GM23338 (cell line): Measurements from ENCODE around the gene AP1S1. TPM values are rescaled to one million over a fixed set of nuclear protein-coding genes. Genes with fewer than 3 reads are reported as not detected.

Source experiments
- ATAC-seq: fragments of 200-7000 bp; cut with Tn5 transposase; 3 replicates; pipeline ENCODE4 v1.9.1; 2020
- DNase-seq: peaks from one replicate; pipeline ENCODE4 v3.0.0-alpha.2; 2015; ENCODE audit warnings: low spot score
- H2AFZ ChIP-seq: fragments of 200-600 bp; sonication (generic); 2 replicates; pipeline ENCODE4 v1.8.0; 2016; ENCODE audit warnings: antibody characterized with exemption, mild to moderate bottlenecking, moderate library complexity
- H3F3A ChIP-seq: fragments of 200-600 bp; sonication (generic); replicated peaks from 2 replicates; pipeline ENCODE4 v1.8.0; 2017; ENCODE audit warnings: antibody characterized with exemption, mixed run types, low read depth
- H3K27ac ChIP-seq: fragments of 200-600 bp; sonication (generic); 2 replicates; pipeline ENCODE4 v1.6.1; 2016; ENCODE audit warnings: low read depth
- H3K27me3 ChIP-seq: fragments of 200-600 bp; sonication (generic); 2 replicates; pipeline ENCODE4 v1.8.0; 2016; ENCODE audit warnings: mild to moderate bottlenecking, mixed run types, moderate library complexity; ENCODE audit not compliant: insufficient read depth
- H3K36me3 ChIP-seq: fragments of 200-600 bp; sonication (generic); 2 replicates; pipeline ENCODE4 v1.8.0; 2016; ENCODE audit warnings: mild to moderate bottlenecking; ENCODE audit not compliant: insufficient read depth
- H3K4me1 ChIP-seq: fragments of 200-600 bp; sonication (generic); 2 replicates; pipeline ENCODE4 v1.8.0; 2016; ENCODE audit warnings: mild to moderate bottlenecking, moderate library complexity; ENCODE audit not compliant: insufficient read depth
- H3K4me2 ChIP-seq: fragments of 200-600 bp; sonication (generic); 2 replicates; pipeline ENCODE4 v1.7.1; 2017; ENCODE audit warnings: mixed run types
- H3K4me3 ChIP-seq: fragments of 200-600 bp; sonication (generic); 2 replicates; pipeline ENCODE4 v1.6.1; 2016; ENCODE audit warnings: mixed run types
- H3K79me2 ChIP-seq: fragments of 200-600 bp; sonication (generic); replicated peaks from 2 replicates; pipeline ENCODE4 v1.8.0; 2017; ENCODE audit warnings: mild to moderate bottlenecking; ENCODE audit not compliant: insufficient read depth
- H3K9me2 ChIP-seq: fragments of 200-600 bp; sonication (generic); 2 replicates; pipeline ENCODE4 v1.8.0; 2017; ENCODE audit not compliant: insufficient read depth
- H4K20me1 ChIP-seq: fragments of 200-600 bp; sonication (generic); replicated peaks from 2 replicates; pipeline ENCODE4 v1.8.0; 2017; ENCODE audit warnings: mild to moderate bottlenecking; ENCODE audit not compliant: insufficient read depth
- H3K27ac Mint-ChIP-seq: 2 replicates; pipeline ENCODE4 v1.8.0; 2020; ENCODE audit warnings: inconsistent platforms, mild to moderate bottlenecking, moderate library complexity, mixed read lengths
- H3K27me3 Mint-ChIP-seq: 3 replicates; pipeline ENCODE4 v1.8.0; 2022; ENCODE audit warnings: low read depth, mild to moderate bottlenecking, moderate library complexity, mixed read lengths, inconsistent platforms; ENCODE audit not compliant: insufficient read depth, poor library complexity
- H3K36me3 Mint-ChIP-seq: 3 replicates; pipeline ENCODE4 v1.8.0; 2021; ENCODE audit warnings: low read depth, mild to moderate bottlenecking, inconsistent platforms, moderate library complexity, mixed read lengths
- H3K4me1 Mint-ChIP-seq: 3 replicates; pipeline ENCODE4 v1.8.0; 2020; ENCODE audit warnings: mild to moderate bottlenecking, inconsistent platforms, mixed read lengths
- H3K4me3 Mint-ChIP-seq: 3 replicates; pipeline ENCODE4 v1.8.0; 2021; ENCODE audit warnings: moderate library complexity, mild to moderate bottlenecking, inconsistent platforms, mixed read lengths
- H3K9me3 Mint-ChIP-seq: 3 replicates; pipeline ENCODE4 v1.8.0; 2020; ENCODE audit warnings: moderate library complexity, mild to moderate bottlenecking, inconsistent platforms, mixed read lengths
- CREB1 ChIP-seq: fragments of 250-450 bp; sonication (Bioruptor Pico); IDR thresholded peaks from 2 replicates; pipeline ENCODE4 v1.5.0; 2020; ENCODE audit warnings: low read depth, mild to moderate bottlenecking, moderate library complexity
- CTCF ChIP-seq, 2 experiments: fragments of 200-600 bp in 1 of 2; sonication (generic) in 1 of 2; conservative IDR thresholded peaks; 2 replicates each; pipeline versions ENCODE4 v1.5.1 to v1.6.1; 2016 to 2017; ENCODE audit warnings: antibody characterized with exemption in 2 of 2, low read depth in 2 of 2, mild to moderate bottlenecking in 2 of 2, moderate library complexity in 1 of 2
- EZH2 ChIP-seq: fragments of 200-600 bp; sonication (generic); IDR thresholded peaks from one replicate; pipeline ENCODE4 v1.8.0; 2017; ENCODE audit warnings: antibody characterized with exemption, mild to moderate bottlenecking, low read depth; ENCODE audit not compliant: unreplicated experiment
- EZH2phosphoT487 ChIP-seq: fragments of 200-600 bp; sonication (generic); IDR thresholded peaks from one replicate; pipeline ENCODE4 v1.8.1; 2018; ENCODE audit warnings: antibody characterized with exemption; ENCODE audit not compliant: unreplicated experiment
- JUNB ChIP-seq: IDR thresholded peaks from one replicate; pipeline ENCODE4 v1.6.1; 2016; ENCODE audit warnings: antibody characterized with exemption; ENCODE audit not compliant: unreplicated experiment
- POLR2AphosphoS5 ChIP-seq: IDR thresholded peaks from 2 replicates; pipeline ENCODE4 v1.6.1; 2016; ENCODE audit warnings: antibody characterized with exemption, low read depth
- ZNF114 ChIP-seq: fragments of 250-450 bp; sonication (Bioruptor Pico); IDR thresholded peaks from 2 replicates; pipeline ENCODE4 v1.5.0; 2020; ENCODE audit warnings: mild to moderate bottlenecking, moderate library complexity
- ZNF331 ChIP-seq: fragments of 250-450 bp; sonication (Bioruptor Pico); IDR thresholded peaks from 2 replicates; pipeline ENCODE4 v1.5.0; 2020; ENCODE audit warnings: low read depth, mild to moderate bottlenecking, moderate library complexity
- polyA plus RNA-seq: library from polyadenylated mRNA; unstranded; fragments of >200 nt; fragmentation: Nextera tagmentation; extraction: Ambion mirVana; gene quantifications from 2 replicates; pipeline ENCODE4 v1.2.1, GENCODE V29; 2016
- total RNA-seq: library from RNA; depleted of rRNA; stranded (reverse); fragments of >200 nt; shearing (Covaris generic); gene quantifications from 2 replicates; pipeline ENCODE4 v1.2.3, GENCODE V29; 2014
- TF ChIP-seq, protein P1 (sequence below): fragments of 250-450 bp; sonication (Bioruptor Pico); IDR thresholded peaks from 2 replicates; pipeline ENCODE4 v1.5.0; 2020; ENCODE audit warnings: mild to moderate bottlenecking, moderate library complexity

AP1S1 gene
- total and polyA plus RNA-seq, 2 experiments from 2014 or later, result 11.5 to 60.6 TPM

DNA sequence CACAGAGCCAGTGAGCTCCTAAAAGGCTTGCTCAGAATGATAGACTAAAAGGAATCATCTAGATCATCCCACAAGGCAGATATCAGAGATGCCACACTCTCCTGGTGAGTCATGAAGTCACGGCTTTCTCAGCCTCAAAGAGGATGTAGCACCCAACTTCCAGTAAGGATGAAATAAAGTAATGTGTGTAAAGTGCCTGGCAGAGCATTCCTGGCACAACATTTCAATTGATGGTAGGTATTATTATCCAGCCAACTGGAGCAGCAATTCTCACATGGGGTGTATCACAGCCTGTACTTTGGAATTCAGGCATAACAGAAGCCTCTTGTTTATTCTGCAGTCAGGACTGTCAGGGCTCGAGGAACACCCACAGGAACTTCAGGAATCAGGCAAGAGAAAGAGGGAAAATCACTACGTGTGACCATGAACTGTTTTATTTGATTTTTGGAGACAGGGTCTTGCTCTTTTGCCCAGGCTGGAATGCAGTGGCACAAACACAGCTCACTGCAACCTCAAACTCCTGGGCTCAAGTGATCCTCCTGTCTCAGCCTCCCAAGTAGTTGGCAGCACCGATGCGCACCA lies 31.1 kb downstream of the AP1S1 start (continued):
- TF ChIP-seq, protein P1, sequence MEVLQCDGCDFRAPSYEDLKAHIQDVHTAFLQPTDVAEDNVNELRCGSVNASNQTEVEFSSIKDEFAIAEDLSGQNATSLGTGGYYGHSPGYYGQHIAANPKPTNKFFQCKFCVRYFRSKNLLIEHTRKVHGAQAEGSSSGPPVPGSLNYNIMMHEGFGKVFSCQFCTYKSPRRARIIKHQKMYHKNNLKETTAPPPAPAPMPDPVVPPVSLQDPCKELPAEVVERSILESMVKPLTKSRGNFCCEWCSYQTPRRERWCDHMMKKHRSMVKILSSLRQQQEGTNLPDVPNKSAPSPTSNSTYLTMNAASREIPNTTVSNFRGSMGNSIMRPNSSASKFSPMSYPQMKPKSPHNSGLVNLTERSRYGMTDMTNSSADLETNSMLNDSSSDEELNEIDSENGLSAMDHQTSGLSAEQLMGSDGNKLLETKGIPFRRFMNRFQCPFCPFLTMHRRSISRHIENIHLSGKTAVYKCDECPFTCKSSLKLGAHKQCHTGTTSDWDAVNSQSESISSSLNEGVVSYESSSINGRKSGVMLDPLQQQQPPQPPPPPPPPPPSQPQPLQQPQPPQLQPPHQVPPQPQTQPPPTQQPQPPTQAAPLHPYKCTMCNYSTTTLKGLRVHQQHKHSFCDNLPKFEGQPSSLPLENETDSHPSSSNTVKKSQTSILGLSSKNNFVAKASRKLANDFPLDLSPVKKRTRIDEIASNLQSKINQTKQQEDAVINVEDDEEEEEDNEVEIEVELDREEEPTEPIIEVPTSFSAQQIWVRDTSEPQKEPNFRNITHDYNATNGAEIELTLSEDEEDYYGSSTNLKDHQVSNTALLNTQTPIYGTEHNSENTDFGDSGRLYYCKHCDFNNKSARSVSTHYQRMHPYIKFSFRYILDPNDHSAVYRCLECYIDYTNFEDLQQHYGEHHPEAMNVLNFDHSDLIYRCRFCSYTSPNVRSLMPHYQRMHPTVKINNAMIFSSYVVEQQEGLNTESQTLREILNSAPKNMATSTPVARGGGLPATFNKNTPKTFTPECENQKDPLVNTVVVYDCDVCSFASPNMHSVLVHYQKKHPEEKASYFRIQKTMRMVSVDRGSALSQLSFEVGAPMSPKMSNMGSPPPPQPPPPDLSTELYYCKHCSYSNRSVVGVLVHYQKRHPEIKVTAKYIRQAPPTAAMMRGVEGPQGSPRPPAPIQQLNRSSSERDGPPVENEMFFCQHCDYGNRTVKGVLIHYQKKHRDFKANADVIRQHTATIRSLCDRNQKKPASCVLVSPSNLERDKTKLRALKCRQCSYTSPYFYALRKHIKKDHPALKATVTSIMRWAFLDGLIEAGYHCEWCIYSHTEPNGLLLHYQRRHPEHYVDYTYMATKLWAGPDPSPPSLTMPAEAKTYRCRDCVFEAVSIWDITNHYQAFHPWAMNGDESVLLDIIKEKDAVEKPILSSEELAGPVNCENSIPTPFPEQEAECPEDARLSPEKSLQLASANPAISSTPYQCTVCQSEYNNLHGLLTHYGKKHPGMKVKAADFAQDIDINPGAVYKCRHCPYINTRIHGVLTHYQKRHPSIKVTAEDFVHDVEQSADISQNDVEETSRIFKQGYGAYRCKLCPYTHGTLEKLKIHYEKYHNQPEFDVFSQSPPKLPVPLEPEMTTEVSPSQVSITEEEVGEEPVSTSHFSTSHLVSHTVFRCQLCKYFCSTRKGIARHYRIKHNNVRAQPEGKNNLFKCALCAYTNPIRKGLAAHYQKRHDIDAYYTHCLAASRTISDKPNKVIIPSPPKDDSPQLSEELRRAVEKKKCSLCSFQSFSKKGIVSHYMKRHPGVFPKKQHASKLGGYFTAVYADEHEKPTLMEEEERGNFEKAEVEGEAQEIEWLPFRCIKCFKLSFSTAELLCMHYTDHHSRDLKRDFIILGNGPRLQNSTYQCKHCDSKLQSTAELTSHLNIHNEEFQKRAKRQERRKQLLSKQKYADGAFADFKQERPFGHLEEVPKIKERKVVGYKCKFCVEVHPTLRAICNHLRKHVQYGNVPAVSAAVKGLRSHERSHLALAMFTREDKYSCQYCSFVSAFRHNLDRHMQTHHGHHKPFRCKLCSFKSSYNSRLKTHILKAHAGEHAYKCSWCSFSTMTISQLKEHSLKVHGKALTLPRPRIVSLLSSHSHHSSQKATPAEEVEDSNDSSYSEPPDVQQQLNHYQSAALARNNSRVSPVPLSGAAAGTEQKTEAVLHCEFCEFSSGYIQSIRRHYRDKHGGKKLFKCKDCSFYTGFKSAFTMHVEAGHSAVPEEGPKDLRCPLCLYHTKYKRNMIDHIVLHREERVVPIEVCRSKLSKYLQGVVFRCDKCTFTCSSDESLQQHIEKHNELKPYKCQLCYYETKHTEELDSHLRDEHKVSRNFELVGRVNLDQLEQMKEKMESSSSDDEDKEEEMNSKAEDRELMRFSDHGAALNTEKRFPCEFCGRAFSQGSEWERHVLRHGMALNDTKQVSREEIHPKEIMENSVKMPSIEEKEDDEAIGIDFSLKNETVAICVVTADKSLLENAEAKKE (CRISPR knock-in tag), result no peak
- TF ChIP-seq CREB1 (CRISPR knock-in tag) (no peak), JUNB (no peak), ZNF331 (CRISPR knock-in tag) (no peak), ZNF114 (CRISPR knock-in tag) (no peak), POLR2AphosphoS5 (no peak)

- H3K4me1 Mint-ChIP-seq, result peaks cover 7% of the 10 kb centered on the region
- H3K27ac Mint-ChIP-seq, result no peak overlapping the region
- Histone ChIP-seq H3K4me3 (no peak overlapping the region), H3K27ac (no peak overlapping the region), H3K4me2 (no peak overlapping the region), H3K9me2 (no peaks in the 10 kb centered on the region), H3K27me3 (peaks cover 5% of the 10 kb centered on the region), H3F3A (0 out of 2 replicates have a peak, but pooled peaks cover 4% of the 10 kb centered on the region), H3K36me3 (no peaks in the 10 kb centered on the region), H2AFZ (no peak overlapping the region), H4K20me1 (no peaks in the 10 kb centered on the region), H3K79me2 (no peaks in the 10 kb centered on the region), H3K4me1 (no peaks in the 10 kb centered on the region)
- DNase-seq, result no peak
- peaks cover 12% of the 10 kb centered on the region for H3K27me3 Mint-ChIP-seq
- ATAC-seq, result no peak
- no peak overlapping the region for H3K4me3 Mint-ChIP-seq
- H3K9me3 Mint-ChIP-seq, result no peaks in the 10 kb centered on the region
- H3K36me3 Mint-ChIP-seq, result no peaks in the 10 kb centered on the region
- TF ChIP-seq EZH2phosphoT487 (no peak), EZH2 (no peak), CTCF (conservative IDR thresholded peaks at IDR 0.05; ENCODE audit: low read depth in 2 of 2) (no peak)
These were observed 31.9 kb downstream of the AP1S1 start for GRCh38 chr7:101186194-101186593.
